Ecto neural progenitor cell (in vitro differentiated cells): Measurements from ENCODE around the gene NAGLU.
"Not testable (repeated sequence)": the region's sequence is repeated elsewhere in the genome, so short reads cannot be mapped to it uniquely, and the experiment has no call there.

Experiments
- DNase-seq: peaks from one replicate; pipeline ENCODE4 v3.0.0-alpha.2; 2018; ENCODE audit warnings: low spot score

NAGLU gene

DNA sequence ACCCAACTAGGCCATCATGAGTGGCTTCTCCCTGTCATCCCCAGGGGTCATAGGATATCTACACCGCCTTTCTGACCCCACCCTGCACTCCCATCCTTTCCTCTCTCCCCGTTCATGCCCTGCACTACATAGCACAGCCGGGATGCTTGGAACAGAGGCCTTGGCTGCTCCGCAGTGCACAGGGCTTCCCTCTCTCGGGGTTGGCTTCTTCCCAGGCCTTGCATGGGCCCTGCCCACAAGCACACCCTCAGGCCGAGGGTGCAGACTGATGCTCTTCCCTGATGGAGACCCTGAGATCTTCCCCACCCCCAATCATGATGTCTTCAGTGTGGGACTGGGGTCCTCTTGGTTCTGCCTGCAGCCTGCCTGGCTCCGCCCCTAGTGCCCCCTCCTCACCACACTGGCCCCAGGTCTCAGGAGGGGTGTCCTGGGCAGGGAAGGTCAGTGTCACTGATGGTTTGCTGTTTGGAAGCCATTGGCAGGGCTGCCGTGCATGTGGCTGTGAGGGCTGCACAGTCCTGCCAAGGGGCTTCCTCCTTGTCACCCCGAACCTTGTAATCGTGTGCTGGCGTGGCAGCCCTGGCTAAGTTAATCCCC lies 14.3 kb upstream of the NAGLU start:
- no peak for DNase-seq

DNA sequence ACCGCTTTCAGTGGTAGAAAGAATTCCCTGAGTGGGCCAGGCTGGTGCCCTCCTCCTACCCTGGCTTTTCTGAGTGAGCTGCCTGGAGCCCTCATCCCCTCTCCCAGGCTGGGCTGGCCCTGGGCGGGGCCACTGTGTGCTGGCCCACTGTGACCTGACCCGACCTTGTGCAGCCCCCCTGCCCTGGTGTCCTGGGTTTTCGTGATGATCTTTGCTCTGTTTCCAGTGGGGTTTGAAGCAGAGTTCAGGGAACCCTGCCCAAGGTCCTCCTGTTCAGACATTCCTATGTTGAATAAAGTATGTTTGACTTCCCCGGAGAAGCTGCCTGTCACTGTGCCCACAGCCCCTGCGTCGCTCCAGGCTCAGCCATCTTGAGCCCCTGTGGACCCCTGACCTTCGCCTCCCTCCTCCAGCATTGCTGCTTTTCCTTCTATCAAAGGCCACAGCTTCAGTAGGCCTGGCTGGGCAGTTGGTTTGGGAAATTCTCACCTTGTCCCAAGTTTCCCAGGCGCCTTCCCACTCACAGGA lies 13.7 kb upstream of the NAGLU start:
- DNase-seq: no peak

DNA sequence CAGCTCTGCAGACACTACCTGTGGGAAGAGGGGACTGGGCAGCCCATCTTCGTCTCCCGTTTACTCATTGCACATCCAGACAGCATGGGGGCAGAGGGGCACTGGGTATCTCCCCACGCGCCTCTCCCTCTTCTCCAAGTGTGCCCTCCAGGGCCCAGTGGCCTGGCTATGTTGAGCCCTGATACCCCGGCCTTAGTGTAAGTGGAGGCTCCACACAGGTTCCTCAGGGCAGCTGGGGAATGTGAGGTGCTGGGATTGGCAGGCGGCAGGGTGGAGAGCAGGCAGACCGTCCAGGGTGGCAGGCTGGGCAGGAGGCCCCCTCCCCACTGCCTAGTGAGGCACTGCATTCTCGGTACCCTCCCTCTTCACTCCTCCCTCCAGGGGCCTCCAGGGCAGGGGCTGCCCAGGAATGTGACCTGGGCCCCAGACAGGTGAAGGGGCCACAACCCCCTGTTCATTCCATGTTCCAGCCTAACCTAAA lies 13.2 kb upstream of the NAGLU start:
- DNase-seq: no peak

DNA sequence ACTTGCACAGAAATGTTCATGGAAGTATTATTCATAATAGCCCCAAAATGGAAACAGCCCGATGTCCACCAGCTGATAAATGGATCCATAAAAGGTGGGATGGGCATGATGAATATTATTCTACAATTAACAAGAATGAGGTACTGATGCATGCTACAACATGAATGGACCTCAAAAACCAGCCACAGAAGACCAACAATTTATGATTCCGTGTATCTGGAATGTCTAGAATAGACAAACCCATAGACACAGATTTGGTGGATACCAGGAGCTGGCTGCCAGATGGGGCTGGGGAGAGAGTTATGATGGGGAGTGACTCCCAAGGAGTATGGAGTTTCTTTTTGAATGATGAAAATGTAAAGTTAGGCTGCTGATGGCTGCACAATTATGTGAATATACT lies 10.8 kb upstream of the NAGLU start:
- DNase-seq: no peak

DNA sequence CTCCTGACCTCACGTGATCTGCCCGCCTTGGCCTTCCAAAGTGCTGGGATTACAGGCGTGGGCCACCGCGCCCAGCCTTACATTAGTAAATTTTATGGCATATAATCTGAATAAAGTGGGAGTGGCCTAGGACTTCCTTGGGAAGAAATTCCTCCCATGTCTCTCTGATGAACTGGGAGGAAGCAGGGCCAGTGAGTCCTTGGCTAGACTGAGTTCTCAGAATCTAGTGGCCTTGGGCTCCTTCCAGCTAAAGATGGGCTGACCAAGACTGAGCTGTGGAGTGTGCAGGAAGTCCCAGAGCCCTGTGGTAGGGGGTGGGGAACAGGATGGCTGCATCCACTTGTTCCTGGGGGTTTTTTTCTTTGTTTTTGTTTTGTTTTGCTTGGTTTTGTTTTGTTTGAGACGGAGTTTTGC lies 10.0 kb upstream of the NAGLU start:
- no peak for DNase-seq

DNA sequence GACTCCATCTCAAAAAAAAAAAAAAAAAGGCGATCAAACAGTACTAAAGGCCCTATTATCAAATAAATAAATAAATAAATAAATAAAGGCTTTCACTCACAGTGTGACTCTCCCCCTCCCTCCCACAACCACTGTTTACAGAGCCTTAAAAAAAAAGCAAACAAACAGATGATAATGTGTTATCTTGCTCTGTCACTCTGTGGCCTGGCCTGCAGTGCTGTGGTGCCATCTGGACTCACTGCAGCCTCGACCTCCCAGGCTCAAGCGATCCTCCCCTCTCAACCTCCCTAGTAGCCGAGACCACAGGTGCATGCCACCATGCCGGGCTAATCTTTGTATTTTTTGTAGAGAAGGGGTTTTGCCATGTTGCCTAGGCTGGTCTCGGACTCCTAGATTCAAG lies 8.1 kb upstream of the NAGLU start:
- DNase-seq: no peak

DNA sequence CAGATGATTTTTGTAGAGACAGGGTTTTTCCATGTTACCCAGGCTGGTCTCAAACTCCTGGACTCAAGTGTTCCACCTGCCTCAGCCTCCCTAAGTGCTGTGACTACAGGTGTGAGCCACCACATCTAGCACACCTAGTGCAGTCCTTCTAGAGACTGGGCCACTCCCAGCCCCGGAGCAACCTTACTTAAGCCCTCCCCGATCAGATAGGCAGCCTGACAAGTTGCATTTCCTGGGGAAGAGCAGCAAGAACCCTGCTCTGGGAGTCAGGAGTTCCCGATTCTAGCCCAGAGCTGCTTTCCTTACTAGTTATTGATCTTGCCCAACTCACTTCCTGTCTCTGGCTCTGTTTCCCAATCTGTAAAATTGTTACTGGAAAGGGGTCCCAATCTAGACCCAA lies 7.0 kb upstream of the NAGLU start:
- no peak for DNase-seq

DNA sequence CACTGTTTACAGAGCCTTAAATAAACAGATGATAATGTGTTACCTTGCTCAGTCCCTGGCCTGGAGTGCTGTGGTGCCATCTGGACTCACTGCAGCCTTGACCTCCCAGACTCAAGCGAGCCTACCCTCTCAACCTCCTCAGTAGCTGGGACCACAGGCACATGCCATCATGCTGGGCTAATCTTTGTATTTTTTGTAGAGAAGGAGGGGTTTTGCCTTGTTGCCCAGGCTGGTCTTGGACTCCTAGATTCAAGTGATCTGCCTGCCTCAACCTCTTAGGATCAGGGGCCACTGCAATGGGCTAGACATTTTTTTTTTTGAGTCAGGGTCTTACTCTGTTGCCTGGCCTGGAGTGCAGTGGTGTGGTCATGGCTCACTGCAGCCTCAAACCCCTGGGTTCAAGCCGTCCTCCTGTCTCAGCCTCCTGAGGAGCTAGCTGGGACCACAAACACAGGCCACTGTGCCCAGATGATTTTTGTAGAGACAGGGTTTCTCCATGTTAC lies 5.0 kb upstream of the NAGLU start:
- no peak for DNase-seq

DNA sequence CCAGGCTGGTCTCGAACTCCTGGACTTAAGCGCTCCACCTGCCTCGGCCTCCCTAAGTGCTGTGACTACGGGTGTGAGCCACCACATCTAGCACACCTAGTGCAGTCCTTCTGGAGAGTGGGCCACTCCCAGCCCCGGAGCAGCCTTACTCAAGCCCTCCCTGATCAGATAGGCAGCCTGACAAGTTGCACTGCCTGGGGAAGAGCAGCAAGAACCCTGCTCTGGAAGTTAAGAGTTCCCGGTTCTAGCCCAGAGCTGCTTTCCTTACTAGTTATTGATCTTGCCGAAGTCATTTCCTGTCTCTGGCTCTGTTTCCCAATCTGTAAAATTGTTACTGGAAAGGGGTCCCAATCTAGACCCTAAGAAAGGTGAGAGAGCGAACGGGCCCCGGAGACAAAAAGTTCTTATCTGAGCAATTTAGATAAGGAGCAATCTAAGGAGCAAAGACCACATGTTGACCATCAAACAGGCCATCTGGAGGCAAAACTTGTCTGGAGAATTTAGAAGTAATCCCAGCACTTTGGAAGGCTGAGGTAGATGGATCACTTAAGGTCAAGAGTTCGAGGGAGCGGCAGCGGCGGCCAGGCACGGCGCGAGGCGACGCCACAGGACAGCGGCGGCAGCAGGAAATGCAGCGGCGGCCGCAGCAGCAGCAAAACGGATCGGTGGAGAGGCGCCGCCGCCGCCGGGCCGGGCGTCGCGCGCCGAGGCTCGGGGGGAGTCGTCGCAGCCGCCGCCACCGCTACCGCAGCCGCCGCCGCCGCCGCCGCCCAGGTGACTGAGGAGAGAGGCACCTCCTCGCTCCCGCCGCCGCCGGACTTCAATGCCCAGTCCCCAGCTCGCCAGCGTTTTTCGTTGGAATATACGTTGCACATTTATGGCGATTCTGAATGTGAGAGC lies 4.3 kb upstream of the NAGLU start:
- peak; percentile 83 for DNase-seq

DNA sequence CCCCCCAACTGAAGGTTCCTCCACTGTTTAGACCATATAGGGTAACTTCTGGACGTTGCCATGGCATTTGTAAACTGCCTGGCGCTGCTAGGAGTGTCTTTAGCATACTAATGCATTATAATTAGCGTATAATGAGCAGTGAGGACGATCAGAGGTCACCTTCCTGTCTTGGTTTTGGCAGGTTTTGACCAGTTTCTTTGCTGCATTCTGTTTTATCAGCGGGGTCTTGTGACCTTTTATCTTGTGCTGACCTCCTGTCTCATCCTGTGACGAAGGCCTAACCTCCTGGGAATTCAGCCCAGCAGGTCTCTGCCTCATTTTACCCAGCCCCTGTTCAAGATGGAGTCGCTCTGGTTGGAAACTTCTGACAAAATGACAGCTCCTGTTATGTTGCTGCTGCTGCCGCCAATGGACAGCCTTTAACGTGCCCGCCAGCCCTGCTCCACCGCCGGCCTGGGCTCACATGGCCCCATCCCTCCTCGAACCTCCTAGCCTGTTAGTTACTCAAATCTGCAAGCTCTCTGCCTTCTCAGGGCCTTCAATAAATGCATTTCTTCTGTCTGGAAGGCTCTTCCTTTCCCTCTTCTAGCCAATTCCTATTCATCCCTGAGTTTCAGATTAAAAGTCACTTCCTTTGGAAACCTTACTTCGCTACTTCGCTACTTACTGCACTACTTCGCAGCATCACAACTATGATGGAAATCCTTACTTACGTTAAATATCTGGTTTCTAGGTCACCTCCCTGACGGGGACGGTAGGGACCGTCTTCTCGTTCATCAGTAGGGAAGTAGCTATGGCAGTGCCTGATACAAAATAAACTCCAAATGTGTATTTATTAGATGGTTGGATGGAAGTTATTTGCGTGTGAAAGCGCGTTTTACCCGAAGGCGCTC lies 640 bp upstream of the NAGLU start:
- no peak for DNase-seq

DNA sequence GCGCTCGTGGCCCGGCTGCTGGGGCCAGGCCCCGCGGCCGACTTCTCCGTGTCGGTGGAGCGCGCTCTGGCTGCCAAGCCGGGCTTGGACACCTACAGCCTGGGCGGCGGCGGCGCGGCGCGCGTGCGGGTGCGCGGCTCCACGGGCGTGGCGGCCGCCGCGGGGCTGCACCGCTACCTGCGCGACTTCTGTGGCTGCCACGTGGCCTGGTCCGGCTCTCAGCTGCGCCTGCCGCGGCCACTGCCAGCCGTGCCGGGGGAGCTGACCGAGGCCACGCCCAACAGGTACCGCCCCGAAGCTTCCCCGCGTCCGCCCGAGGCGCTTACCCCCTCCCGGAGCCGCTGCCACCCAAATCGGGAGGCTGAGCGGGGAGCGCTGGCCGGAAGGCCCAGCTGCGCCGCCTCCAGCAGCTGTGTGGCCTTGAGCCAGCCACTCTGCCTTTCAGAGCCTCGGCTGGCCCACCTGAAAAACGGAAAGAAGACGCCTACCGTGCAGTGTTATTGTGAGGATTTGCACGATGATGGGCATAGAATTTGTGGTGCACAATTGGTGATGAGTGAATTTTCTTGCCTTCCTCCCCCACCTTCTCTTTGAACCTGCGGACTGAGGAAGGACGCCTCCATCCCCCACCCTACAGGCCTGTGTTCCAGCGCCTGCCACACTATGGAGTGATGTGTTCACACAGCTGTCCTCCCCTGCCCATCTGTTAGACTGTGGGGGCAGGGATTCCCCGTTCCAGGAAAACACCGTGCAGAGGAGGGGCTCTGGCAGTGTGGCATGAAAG lies 523 bp downstream of the NAGLU start:
- DNase-seq: peak; percentile 89

DNA sequence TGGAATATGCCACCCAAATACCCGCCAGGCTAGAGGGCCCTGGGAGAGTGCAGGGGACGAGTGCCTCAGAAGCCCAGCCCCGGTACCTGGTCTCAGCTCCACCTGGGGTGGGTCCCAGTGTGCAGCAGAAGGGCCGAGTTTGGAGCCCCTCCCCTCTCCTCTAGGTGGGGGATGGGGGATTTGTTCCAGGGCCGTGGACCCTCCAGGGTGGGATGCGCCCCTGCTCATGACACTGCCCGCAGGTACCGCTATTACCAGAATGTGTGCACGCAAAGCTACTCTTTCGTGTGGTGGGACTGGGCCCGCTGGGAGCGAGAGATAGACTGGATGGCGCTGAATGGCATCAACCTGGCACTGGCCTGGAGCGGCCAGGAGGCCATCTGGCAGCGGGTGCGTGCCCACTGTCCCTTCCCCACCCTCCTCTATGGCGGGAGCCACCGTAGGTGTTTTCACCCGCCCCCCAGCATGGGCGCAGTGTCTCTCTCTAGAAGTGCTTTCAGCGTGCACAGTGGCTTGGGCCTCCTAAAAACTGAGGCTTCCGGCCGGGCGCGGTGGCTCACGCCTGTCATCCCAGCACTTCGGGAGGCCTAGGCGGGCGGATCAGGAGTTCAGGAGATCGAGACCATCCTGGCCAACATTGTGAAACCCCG lies 1.2 kb downstream of the NAGLU start:
- DNase-seq: no peak

DNA sequence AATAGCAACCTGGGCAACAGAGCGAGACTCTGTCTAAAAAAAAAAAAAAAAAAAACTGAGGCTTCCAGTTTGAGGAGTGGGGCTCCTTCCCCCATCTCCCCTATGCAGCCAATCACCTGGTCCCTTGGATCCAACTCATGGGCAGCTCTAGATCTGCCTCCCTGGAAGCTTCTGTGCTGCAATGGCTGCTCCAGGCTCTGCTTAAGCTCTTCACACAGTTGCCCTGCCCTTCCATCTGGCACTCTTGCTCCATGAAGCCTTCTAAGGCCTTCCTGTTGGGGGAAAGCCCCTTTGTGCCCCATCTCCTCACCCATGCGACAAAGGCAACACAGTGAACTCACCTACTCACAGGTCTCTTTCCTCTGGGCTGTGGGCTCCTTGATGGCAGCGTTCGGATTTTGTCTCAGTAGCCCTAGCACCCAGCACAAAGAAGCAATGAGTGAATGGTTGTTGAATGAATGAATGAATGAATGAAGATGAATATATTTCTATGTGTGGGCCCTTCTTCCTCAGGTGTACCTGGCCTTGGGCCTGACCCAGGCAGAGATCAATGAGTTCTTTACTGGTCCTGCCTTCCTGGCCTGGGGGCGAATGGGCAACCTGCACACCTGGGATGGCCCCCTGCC lies 1.9 kb downstream of the NAGLU start:
- DNase-seq: no peak

DNA sequence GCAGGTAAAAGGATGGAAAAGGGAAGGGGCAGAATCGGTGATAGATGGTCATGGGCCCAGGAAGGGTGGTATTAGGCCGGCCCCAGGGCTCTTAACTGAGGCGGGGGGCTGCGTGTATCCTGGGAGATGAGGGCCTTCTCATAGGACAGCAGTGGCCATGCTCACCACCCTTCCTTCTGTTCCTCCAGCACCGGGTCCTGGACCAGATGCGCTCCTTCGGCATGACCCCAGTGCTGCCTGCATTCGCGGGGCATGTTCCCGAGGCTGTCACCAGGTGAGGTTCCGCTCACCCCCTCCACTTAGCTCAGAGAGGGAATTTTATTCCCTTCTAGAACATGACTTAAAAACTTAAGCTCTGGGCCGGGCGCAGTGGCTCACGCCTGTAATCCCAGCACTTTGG lies 2.4 kb downstream of the NAGLU start:
- no peak for DNase-seq

DNA sequence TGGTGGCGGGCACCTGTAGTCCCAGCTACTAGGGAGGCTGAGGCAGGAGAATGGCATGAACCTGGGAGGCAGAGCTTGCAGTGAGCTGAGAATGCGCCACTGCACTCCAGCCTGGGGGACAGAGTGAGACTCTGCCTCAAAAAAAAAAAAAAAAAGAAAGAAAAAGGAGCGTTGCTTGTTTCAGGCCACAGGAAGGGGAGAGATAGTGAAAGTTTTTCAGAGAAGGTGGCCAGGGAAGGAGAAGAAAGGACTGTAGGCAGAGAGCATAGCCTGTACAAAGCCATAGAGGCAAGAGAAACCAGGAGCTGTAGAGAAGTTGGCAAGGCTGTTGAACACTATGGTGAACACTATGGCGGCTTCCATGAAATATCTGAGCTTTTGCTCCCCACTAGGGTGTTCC lies 4.5 kb downstream of the NAGLU start:
- DNase-seq: not testable (repeated sequence)

DNA sequence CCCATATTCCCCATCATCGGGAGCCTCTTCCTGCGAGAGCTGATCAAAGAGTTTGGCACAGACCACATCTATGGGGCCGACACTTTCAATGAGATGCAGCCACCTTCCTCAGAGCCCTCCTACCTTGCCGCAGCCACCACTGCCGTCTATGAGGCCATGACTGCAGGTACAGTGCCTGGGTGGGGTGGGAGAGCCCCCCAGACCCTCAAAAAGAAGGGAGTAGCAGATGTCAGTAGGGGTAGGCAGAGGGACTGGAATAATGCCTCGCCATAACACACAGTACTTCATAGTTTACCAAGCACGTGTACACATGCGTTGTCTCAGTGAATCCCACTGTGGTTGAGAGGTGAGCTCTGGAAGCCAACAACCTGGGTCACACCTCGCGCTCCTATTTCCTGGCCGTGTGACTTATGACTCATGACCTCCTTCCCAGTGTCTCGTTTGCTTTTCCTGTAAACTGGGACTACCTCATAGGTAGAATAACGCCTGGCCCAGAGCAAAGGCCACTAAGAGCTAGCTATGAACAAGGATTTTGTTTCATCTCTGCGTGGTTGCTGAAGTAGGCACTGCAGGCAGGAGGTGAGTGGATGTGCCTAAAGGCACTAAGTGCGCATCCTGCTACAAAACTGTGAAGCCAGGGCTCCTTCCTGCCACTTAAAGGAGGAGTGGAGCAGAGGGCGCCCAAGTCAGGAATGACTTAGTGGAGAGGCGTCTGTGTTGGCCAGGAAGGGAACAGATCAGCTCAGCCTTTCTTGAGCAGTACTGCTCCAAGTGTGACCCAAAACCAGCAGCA lies 5.2 kb downstream of the NAGLU start:
- no peak for DNase-seq

DNA sequence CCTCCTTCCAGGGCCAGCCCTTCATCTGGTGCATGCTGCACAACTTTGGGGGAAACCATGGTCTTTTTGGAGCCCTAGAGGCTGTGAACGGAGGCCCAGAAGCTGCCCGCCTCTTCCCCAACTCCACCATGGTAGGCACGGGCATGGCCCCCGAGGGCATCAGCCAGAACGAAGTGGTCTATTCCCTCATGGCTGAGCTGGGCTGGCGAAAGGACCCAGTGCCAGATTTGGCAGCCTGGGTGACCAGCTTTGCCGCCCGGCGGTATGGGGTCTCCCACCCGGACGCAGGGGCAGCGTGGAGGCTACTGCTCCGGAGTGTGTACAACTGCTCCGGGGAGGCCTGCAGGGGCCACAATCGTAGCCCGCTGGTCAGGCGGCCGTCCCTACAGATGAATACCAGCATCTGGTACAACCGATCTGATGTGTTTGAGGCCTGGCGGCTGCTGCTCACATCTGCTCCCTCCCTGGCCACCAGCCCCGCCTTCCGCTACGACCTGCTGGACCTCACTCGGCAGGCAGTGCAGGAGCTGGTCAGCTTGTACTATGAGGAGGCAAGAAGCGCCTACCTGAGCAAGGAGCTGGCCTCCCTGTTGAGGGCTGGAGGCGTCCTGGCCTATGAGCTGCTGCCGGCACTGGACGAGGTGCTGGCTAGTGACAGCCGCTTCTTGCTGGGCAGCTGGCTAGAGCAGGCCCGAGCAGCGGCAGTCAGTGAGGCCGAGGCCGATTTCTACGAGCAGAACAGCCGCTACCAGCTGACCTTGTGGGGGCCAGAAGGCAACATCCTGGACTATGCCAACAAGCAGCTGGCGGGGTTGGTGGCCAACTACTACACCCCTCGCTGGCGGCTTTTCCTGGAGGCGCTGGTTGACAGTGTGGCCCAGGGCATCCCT lies 7.4 kb downstream of the NAGLU start:
- no peak for DNase-seq

DNA sequence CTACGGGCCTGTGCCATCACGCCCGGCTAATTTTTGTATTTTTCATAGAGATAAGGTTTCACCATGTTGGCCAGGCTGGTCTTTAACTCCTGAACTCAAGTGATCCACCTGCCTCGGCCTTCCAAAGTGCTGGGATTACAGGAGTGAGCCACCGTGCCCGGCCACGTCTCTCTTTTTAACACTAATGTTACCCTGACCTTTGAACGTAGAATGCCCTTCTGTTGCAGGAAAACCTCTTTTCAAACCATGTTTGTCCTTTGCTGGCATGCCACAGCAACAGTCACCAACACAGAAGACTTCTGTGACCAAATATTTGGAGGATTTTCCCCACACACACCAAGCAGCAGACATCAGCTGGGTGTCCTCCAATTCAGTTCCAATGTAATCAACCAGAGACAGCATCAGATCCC lies 8.8 kb downstream of the NAGLU start:
- DNase-seq: no peak
